H1 (cell line): Measurements from ENCODE around the gene SERTAD2. TPM values are rescaled to one million over a fixed set of nuclear protein-coding genes. Genes with fewer than 3 reads are reported as not detected.

Experiments used
- EZH2 ChIP-seq: fragments of 200-600 bp; sonication (generic); IDR thresholded peaks from 2 replicates; pipeline ENCODE4 v1.7.1; 2012; ENCODE audit warnings: low read depth, mild to moderate bottlenecking, moderate library complexity, low read length, inconsistent platforms; ENCODE audit not compliant: severe bottlenecking
- HDAC2 ChIP-seq, 2 experiments: fragments of 300-600 bp in 1 of 2; sonication (generic) in 1 of 2; IDR thresholded peaks; 2 replicates each; pipeline ENCODE4 v1.6.1; 2011 to 2012; ENCODE audit warnings: low read depth in 2 of 2, low read length in 2 of 2, mild to moderate bottlenecking in 2 of 2, moderate library complexity in 2 of 2, borderline replicate concordance in 1 of 2, inconsistent platforms in 1 of 2
- NANOG ChIP-seq: IDR thresholded peaks from 2 replicates; pipeline ENCODE4 v1.6.1; 2011; ENCODE audit warnings: low read length, low read depth, mild to moderate bottlenecking, inconsistent platforms; ENCODE audit not compliant: insufficient read depth, poor library complexity, severe bottlenecking
- RAD21 ChIP-seq, 2 experiments: IDR thresholded peaks in 1 of 2; conservative IDR thresholded peaks in 1 of 2; 2 replicates each; pipeline ENCODE4 v1.6.1; 2011; ENCODE audit warnings: low read depth in 2 of 2, low read length in 2 of 2, improper control_type of control experiment in 1 of 2, inconsistent platforms in 1 of 2, mild to moderate bottlenecking in 1 of 2, moderate library complexity in 1 of 2
- polyA plus RNA-seq, 7 experiments: library from polyadenylated mRNA; depleted of rRNA in 3 of 7; stranded (reverse) in 5 of 7; unstranded in 2 of 7; fragments of >200 nt in 5 of 7; fragments of 200-250 nt in 2 of 7; gene quantifications; 1 replicate in 5 of 7; 2 replicates in 1 of 7; 4 replicates in 1 of 7; pipeline versions ENCODE4 v1.2.1 to v1.2.3, GENCODE V29; 2011 to 2013; ENCODE audit warnings: missing spikeins in 2 of 7, mixed read lengths in 2 of 7
- total RNA-seq: library from RNA; stranded (reverse); fragmentation: NEBNext Ultra II Directional; extraction: Animal tissue kit (Norgen Biotek cat#: 25700); gene quantifications from 2 replicates; pipeline ENCODE4 v1.2.1, GENCODE V29; 2021

The SERTAD2 gene
- total and polyA plus RNA-seq, 2 of the 8 experiments (the other 6 are each of a cell fraction or from before 2014, with no cell fraction given) = 2.9 to 4.5 TPM

DNA sequence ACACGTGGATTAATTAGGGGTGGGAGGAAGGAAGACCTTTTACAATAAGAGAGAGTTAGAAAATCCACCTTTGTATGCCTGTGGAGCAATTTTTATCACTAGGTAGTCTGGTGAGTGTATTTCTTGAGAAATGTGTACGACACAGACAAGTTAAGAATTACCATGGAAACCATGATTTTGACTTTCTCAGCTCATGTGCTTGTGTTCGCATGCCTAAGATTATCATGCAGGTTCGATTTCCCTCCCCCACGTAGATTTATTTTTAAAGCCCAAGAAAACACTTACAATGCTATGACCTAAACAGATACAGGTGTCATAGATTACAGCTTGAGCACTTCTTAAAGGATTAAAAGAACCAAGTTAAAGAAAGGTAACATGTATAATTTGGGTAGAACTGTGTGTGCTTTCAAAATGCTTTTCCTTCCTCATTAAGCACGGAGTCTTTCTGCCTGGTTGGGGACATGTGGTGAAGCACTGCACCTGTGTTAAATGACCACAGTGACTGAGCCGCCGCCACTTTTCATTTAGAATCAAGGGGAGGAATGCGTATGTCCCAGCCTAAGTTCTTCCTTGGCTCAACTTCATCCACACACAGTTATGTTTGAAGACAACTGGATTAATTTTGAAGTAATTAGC is 16.6 kb downstream of the SERTAD2 start (continued):
- TF ChIP-seq RAD21 (IDR thresholded peaks at IDR 0.05 in 1 of 2, conservative IDR thresholded peaks at IDR 0.05 in 1 of 2; ENCODE audit: low read depth in 2 of 2, low read length in 2 of 2) (no peak), HDAC2 (IDR thresholded peaks at IDR 0.05; ENCODE audit: borderline replicate concordance in 1 of 2, low read depth in 2 of 2, low read length in 2 of 2) (no peak), NANOG (no peak), EZH2 (no peak)
- TF ChIP-seq, all 59 proteins: peak for 0
